Measurements from ENCODE around the gene METTL5.
A peak's percentile ranks its signal among the peaks of the same experiment; 100 is the strongest.
"Not testable (repeated sequence)": the region's sequence is repeated elsewhere in the genome, so short reads cannot be mapped to it uniquely, and the experiment has no call there.

METTL5 gene

DNA sequence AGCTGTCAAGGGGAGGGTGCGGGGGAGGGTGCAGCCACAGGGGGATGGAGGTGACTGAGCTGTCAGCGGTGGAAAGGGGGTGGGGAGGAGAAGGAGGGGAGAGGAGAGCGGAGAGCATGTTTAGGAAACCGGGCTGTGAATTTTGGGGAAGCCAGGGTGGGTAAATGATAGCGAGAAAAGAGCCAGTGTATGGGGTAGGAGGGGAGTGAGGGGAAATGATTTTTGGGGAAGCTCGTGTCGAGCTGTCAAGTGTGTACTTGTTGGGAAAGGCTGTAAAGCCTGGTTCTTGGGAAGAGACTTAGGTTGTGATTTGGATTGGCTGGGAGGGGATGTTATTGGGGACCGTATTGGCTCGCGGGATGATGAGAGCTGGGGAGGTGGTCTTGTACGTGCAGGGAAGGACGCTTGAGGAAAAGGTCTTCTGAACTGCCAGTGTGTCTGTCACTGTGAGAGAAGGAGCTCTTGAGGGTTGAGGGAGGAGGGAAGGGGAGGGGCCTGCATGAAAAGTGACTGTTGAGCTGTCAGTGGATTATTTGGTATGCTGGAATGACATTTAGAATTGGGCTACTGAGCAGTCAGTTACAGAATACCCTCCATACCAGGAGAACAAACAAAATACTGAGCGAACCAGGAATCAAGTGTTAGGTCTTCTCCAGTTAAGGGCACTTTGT lies 3.6 kb upstream of the METTL5 start:
- DNase-seq, result peak; percentile 85

DNA sequence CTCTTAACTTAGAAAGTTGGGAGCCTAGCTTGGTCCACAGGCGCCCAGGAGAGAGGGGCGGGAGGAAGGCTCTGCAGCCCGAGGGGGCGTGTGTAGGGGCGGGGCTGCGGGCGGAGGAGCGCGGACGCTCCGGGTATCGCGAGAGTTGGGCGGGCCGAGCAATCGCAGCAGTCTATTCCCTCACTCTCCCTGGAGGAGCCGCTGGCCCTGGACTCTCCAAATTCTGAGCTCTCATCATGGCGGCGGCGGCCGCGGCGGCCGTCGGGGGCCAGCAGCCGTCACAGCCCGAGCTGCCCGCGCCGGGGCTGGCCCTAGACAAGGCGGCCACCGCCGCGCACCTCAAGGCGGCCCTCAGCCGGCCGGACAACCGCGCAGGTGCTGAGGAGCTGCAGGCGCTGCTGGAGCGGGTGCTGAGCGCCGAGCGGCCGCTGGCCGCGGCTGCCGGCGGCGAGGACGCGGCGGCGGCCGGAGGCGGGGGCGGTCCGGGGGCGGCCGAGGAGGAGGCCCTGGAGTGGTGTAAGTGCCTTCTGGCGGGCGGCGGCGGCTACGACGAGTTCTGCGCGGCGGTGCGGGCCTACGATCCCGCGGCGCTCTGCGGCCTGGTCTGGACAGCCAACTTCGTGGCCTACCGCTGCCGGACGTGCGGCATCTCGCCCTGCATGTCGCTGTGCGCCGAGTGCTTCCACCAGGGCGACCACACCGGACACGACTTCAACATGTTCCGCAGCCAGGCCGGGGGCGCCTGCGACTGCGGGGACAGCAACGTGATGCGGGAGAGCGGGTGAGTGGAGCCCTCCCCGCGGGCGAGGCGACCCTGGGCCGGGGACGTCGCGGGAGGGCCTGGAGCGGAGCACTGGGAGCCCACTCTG lies 2.8 kb upstream of the METTL5 start, which contains the start of gene UBR3:
Gene UBR3 (plus strand): TSS at position 183 of the 869 bp plus-strand sequence. CDS start 54 bp downstream, at position 237.
- DNase-seq, result peak; percentile 98

DNA sequence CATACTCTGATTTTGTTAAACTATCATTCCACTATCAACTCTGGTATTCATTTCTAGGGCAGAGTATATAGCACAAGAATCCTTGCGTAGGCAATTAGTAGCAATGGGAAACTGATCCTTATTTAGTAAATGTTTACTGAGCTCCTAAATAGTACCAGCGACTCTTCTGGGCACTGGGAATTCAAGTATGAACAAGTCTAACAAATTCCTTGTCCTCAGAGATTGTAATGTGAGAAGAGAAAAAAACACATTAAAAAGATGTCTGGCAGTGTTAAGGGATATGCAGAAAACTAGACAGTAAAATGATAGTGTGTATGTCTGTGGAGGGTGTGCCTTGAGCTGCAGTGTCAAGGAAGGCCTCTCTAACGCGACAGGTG lies 721 bp downstream of the METTL5 start:
- DNase-seq, result no peak

DNA sequence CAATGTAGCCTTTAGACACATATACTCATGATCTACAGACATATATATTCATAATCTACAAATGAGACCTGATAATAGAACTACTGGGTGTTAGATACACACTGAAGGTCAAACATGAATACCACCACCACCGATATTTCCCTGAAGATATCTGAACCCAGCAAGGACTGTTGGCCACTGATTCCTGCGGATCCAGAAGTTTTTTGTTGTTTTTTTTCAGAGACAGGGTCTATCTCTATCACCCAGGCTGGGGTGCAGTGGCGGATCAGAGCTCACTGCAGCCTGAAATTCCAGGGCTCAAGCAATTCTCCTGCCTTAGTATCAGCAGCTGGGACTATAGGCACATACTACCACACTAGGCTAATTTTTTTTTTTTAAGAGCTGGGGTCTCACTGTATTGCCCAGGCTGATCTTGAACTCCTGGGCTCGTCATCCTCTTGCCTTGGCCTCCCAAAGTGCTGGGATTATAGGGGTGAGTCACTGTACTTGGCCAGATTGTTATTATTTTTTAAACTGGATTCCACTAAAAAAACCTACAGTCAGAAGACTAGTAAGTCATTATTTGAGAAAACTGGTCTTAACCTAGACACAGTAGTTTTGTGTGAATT lies 1.8 kb downstream of the METTL5 start:
- DNase-seq, result no peak

DNA sequence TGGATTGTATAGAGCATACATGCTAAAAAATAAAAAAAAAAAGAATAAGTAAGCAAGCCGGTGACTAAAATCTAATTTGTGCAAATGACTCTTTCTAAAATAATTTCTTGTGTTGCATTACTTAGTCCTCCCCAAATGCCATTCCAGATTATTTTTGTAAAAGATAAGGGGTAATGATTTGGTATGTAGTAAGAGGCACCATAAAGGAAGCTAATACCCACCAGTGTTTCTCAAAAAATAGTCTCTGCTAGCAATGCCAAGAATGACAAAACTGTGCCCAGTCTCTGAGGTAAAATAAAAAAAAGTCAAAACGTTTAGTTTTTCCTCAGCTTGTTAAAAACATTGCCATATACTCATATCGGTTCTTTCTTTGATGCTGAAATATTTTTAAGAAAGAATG lies 2.7 kb downstream of the METTL5 start:
- no peak for DNase-seq

DNA sequence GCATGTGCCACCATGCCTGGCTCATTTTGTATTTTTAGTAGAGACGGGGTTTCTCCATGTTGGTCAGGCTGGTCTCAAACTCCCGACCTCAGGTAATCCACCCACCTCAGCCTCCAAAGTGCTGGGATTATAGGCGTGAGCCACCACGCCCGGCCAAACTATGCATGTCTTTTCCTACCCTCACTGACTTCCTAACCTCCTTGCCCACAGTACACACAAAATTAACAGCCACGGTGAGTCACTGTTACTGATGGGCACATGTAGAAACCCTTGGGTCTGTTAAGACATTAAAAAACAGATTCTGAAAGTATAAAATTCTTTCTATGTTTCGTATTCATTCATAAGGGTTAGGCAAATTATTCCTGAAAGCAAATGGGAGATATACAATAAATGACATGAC lies 4.6 kb downstream of the METTL5 start:
- not testable (repeated sequence) for DNase-seq

DNA sequence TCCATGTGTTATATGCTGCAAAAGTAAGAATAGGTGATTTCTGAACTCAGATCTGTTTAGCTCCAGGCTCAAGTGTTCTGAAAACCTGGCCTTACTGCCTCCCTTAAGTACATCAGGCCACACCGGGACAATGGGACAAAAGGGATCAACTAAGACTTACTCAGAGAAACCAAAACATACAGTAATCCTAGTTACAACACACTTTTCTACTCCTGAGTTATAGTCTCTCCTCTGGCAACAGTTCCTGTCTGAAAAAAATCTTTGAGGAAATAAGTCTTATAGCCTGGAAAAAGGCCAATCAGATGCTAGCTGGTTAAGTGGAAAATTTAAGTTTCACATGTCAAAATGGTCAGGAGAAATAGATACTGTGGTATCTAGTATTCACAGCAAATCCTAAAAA lies 5.6 kb downstream of the METTL5 start:
- no peak for DNase-seq

DNA sequence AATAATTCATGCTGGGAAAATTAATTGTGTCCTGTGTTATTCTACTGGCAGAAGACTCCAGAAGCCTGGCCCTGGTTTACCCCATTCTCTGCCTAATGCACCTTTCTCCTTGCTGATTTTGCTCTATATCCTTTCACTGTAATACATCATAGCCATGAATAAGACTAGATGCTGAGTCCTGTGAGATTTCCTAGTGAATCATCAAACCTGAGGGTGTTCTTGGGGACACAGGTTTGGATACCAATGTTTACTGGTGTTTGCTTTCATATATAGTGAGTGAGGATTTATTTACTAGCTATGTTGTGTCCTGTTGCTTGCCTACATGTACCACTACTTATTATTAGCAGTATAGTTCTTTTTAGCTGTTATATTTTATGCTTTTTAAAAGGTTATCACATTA lies 6.5 kb downstream of the METTL5 start:
- no peak for DNase-seq

DNA sequence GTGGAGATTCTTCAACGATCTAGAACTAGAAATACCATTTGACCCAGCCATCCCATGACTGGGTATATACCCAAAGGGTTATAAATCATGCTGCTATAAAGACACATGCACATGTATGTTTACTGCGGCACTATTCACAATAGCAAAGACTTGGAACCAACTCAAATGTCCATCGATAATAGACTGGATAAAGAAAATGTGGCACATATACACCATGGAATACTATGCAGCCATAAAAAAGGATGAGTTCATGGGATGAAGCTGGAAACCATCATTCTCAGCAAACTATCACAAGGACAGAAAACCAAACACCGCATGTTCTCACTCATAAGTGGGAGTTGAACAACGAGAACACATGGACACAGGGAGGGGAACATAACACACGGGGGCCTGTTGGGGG lies 7.3 kb downstream of the METTL5 start:
- DNase-seq, result not testable (repeated sequence)

DNA sequence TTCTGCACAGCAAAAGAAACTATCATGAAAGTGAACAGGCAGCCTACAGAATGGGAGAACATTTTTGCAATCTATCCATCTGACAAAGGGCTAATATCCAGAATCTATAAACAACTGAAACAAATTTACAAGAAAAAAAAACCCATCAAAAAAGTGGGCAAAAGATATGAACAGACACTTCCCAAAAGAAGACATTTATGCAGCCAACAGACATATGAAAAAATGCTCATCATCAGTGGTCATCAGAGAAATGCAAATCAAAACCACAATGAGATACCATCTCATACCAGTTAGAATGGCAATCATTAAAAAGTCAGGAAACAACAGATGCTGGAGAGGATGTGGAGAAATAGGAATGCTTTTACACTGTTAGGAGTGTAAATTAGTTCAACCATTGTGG lies 7.7 kb downstream of the METTL5 start:
- not testable (repeated sequence) for DNase-seq

DNA sequence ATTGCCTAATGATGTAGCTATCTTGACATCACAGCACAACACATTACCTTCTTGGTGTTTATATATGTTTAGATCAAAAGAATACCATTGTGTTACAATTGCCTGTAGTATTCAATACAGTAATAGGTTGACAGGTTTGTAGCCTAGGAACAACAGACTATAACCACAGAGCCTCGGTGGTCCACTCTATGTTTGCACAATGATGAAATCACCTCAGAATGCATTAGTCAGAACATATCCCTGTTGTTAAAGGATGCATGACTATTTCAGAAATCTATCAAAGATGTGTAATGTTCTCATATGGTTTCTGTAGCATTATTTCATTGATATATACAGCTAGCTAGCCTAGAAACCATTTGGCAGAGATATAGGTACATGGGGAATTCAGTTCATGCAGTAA lies 8.9 kb downstream of the METTL5 start:
- no peak for DNase-seq

DNA sequence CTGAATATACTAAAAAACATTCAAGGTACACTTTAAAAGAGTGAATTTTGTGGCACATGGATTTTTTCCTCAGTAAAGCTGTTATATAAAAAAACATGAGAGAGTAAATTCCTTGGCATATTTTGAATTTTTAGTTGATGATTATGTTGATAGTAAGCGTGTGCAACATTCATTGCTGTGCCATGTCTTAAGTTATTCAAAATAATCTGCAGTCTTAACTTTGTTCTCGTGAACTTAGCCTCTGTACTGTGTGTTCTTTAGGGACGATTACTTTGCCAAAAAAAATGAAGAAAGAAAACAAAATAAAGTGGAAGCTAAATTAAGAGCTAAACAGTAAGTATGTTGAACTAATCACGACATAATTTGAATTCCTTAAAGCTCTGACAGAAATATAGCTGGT lies 16.5 kb downstream of the METTL5 start:
- no peak for DNase-seq

DNA sequence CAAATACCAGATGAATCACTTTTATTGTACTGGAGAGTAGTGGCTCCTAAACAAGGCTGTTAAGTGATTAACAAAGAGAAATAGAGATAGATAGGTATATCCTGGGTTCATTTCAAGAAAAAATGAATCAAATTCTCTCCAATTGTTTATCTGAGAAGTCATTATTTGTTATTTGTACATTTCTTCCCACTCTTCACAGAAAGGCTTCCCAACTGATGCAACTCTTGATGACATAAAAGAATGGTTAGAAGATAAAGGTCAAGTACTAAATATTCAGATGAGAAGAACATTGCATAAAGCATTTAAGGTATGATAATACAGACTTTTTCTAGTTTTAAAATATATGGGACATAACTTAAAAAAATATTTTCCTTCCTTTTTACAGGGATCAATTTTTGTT lies 18.1 kb downstream of the METTL5 start:
- no peak for DNase-seq

DNA sequence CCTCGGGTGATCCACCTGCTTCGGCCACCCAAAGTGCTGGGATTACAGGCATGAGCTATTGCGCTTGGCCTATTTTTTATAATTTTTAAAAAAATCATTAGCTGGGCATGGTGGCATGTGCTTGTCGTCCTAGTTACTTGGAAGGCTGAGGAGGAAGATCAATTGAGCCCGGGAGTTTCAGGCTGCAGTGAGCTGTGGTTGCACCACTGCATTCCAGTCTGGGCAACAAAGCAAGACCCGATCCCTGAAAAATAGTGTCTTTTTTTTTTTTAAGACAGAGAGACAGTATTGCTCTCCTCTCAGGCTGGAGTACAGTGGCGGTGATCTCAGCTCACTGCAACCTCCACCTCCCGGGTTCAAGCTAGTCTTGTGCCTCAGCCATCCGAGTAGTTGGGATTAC lies 21.2 kb downstream of the METTL5 start:
- DNase-seq, result no peak

DNA sequence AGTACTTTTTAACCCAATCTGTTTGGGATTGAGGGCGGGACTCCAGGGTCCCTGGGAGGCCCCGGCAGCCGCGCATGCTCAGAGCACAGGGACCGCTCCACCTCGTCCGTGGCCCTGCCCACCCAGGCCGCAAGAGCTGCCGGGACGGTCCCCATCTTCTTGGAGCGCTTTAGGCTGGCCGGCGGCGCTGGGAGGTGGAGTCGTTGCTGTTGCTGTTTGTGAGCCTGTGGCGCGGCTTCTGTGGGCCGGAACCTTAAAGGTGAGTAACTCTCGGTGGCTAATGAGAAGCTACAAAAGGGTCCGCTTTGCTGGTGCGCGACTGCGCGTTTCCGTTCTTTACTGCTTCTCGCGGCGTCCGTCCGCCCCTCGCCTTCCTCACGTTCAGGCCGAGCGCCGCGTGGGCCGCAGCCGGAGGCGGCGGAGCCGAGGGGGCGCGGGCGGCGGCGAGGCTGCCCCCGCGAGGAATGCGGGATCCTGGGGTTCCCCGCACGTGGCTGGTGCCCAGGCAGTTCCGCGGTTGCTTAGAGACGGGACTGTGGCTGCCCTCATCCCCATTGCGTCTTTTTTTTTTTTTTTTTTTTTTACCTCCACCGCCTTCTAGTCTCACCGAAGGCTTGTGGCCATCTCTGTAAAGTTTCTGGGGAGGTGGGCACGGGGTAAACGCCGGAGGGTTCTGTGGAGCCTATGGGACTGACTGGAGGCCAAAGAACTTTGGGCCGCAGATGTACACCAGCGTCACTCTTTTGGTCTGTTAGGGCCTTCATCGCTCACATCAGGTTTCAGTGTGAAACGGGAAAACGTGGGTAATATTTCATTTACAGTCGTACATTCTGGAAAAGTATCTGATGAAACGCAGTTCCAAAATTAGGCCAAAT lies 25.8 kb downstream of the METTL5 start, which contains the start of gene SSB:
Gene SSB (plus strand): TSS at position 154 of the 875 bp plus-strand sequence. CDS start 2,090 bp downstream, outside the sequence.
- peak; percentile 96 for DNase-seq

DNA sequence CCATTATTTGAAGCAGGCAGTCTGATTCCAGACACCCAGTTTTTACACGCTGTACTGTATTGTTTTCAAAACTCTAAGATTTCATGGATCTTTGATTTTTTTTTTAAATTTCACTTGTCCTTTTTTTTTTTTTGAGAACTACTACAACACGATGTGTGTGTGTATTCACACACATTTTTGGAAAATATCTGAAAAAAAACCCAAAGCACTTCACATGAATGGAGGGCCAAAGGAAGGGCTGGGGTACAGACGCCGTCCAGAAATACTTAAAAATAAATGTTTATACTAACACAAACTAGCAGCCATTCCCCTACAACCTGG lies 26.3 kb downstream of the METTL5 start:
- DNase-seq, result no peak

DNA sequence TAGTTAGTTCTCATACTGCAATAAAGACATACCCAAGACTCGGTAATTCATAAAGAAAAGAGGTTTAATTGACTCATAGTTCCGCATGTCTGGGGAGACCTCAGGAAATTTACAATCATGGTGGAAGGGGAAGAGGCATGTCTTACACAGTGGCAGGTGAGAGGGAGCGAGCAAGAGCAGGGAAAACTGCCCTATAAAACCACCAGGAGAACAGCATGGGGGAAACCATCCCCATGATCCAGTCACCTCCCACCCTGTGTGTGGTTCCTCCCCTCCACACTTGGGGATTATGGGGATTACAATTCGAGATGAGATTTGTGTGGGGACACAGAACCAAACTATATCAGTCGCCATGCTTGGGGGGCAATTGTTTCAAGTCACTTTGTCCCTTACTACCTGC lies 27.1 kb downstream of the METTL5 start:
- no peak for DNase-seq

DNA sequence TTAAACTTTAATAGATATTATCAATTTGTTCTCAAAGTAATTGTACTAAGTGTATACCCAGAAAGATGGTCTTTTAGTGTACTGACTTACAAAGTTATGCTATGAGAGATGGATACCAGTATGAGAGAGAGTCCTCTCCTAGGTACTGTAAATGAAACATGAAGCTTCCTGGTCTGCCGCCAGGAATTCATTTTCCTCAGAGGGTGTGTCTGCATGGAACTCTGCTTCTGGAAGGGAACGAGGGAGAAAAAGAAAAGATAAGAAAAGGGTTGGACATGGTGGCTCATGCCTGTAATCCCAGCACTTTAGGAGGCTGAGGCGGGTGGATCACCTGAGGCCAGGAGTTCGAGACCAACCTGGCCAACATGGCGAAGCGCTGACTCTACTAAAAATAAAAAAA lies 28.3 kb downstream of the METTL5 start:
- DNase-seq, result no peak

DNA sequence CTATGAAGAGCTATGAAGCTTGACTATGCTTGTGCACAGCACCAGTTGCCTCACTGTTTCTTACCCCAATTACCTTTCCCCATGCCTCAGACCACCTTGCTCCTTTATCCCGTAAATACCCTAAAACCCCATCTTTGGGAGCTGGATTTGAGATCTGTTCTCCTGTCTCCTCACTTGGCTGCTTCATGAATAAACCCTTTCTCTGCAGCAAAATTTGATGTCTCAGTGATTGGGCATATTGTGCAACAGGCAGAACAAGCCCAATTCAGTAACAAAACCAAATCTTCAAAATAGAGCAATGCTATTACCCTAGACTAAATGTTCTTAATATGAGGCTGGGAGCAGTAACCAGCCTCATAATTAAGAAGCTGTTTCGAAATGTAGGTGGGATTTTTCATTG lies 29.5 kb downstream of the METTL5 start:
- no peak for DNase-seq

DNA sequence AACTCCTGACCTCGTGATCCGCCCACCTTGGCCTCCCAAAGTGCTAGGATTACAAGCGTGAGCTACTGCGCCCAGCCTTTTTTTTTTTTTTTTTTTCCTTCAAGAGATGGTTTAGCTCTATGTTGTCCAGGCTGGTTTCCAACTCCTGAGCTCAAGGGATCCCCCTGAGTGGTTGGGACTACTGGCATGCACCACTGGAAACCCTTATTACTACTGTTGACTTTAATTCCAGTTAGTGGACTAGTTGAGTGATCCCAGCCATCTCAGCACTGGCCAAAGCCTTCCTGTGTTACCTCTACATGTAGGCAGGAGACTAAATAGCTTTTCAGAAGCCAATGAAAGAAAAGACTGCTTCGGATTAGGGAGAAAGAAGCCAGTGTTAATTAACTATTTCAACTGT lies 34.1 kb downstream of the METTL5 start:
- DNase-seq, result no peak

DNA sequence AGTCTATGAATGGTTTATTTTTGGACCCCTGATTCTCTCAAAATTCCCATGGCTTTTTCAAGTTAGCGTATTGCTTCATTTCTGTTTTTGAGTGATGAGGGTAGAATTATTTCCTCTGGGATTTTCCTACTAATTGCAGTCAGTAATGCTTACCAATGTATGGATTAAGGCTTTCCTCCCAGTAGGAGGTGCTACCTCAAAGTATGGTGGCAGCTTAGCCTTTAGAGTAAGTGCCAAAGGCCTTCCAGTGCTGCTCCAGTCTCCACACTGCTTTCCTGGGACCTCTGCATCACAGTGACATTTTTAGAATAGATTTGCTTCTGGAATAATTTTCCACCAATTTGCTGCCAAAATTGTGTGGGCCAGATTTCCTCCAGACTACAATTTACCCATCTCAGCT lies 42.2 kb downstream of the METTL5 start:
- DNase-seq, result no peak

DNA sequence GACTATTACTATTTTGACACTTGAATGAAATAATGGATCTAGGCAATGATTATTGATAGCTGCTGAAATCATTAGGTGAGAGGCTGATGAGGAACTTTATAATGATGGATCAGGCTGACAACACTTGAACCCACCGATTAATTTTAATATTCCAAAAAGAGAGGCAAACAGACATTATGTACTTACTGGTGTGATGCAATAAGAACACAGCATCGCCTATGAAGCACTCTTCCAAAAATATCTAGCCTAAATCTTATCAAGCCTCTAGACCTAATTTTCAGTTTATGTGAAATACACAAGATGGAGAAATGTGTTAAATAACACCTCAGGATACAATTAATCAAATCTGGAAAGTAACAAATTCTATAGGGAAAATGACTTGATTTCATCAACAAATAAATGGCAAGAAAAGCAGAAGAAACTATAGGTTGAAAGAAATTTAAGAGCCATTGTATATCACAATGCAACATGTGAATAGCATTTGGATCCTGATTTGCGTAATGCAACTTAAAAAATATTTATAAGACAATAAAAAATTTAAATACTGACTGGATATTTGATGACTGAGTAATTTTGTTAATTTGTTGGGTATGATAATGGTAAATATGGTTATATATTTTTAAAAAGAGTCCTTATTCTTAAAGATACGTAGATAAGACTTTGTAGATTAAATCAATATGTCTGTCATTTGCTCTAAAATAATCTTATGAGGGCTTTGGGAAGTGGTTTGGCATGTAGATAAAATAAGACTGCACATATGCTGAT lies 43.3 kb downstream of the METTL5 start:
- DNase-seq, result no peak
